SK-N-MC (cell line): ENCODE data around the gene SLC24A4.

Source experiments
- DNase-seq: peaks from one replicate; pipeline ENCODE4 v3.0.0-alpha.2; 2011; ENCODE audit warnings: low read depth, low spot score
- H3K27ac ChIP-seq: fragments of 200-600 bp; sonication (generic); 2 replicates; pipeline ENCODE4 v1.5.1; 2016; ENCODE audit warnings: mixed run types
- H3K36me3 ChIP-seq: fragments of 200-600 bp; sonication (generic); 2 replicates; pipeline ENCODE4 v1.6.1; 2017; ENCODE audit warnings: antibody characterized with exemption, low read length, mixed read lengths; ENCODE audit not compliant: insufficient read depth
- H3K4me3 ChIP-seq: fragments of 200-600 bp; sonication (generic); 2 replicates; pipeline ENCODE4 v1.5.1; 2016
- H3K9ac ChIP-seq: fragments of 200-600 bp; sonication (generic); 2 replicates; pipeline ENCODE4 v1.8.0; 2017; ENCODE audit warnings: mixed run types, mixed read lengths; ENCODE audit not compliant: insufficient read length
- H3K9me3 ChIP-seq: fragments of 200-600 bp; sonication (generic); 2 replicates; pipeline ENCODE4 v1.6.1; 2017; ENCODE audit warnings: low read depth, mild to moderate bottlenecking, antibody characterized with exemption, low read length, moderate library complexity, mixed read lengths
- EZH2 ChIP-seq: fragments of 200-600 bp; sonication (generic); IDR thresholded peaks from one replicate; pipeline ENCODE4 v1.6.1; 2017; ENCODE audit warnings: antibody characterized with exemption
- FOXP2 ChIP-seq: optimal IDR thresholded peaks from 2 replicates; pipeline ENCODE3; 2011; ENCODE audit warnings: mild to moderate bottlenecking, moderate library complexity; ENCODE audit not compliant: insufficient read depth; ENCODE audit errors: extremely low read length, control extremely low read depth
- POLR2AphosphoS5 ChIP-seq: IDR thresholded peaks from 2 replicates; pipeline ENCODE4 v1.6.1; 2012; ENCODE audit warnings: mild to moderate bottlenecking, low read depth, low read length, borderline replicate concordance

SLC24A4 gene

DNA sequence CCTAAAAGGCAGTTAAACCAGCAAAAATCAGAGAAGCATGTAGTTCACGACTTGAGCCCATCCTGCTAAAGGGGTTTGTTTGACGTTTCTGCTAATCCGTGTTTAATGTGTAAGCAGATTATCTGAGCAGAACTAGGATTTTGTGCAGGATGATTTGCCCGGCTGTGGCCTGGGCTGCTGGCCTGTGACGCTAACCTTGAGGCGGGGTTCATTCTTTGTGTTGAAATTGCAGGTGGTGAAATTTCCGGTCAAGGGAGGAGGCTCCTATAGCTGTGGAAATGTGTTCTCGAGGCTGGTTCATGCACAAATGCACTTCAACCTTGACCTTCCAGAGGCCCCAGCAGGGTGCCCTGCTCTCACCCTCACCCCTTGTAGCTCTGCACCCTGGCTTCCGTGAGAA, 63.7 kb downstream of the SLC24A4 start:
- no peak overlapping the region for H3K27ac ChIP-seq
- DNase-seq: no peak
- no peaks in the 10 kb centered on the region for H3K36me3 ChIP-seq
- H3K9ac ChIP-seq: no peak overlapping the region
- TF ChIP-seq EZH2 (no peak), FOXP2 (no peak), POLR2AphosphoS5 (no peak)
- H3K9me3 ChIP-seq: no peaks in the 10 kb centered on the region
- no peak overlapping the region for H3K4me3 ChIP-seq

DNA sequence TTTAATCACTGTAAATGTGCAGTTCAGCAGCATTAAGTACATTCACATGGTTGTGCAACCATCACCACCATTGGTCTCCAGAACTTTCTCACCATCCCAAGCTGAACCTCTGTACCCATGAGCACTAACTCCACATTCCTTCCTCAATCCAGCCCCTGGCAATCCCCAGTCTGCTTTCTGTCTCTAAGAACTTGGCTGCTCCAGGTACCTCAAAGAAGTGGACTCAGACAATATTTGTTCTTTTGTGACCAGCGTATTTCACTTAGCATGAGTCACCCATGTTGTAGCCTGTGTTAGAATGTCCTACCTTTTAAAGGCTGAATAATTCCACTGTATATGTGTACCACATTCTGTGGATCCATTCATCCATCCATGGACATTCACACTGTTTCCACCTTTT, 64.6 kb downstream of the SLC24A4 start:
- no peaks in the 10 kb centered on the region for H3K36me3 ChIP-seq
- no peak for TF ChIP-seq FOXP2
- no peak for TF ChIP-seq EZH2
- TF ChIP-seq POLR2AphosphoS5: no peak
- no peak overlapping the region for H3K9ac ChIP-seq
- no peak overlapping the region for H3K4me3 ChIP-seq
- H3K9me3 ChIP-seq: no peaks in the 10 kb centered on the region
- no peak overlapping the region for H3K27ac ChIP-seq
- DNase-seq: no peak

DNA sequence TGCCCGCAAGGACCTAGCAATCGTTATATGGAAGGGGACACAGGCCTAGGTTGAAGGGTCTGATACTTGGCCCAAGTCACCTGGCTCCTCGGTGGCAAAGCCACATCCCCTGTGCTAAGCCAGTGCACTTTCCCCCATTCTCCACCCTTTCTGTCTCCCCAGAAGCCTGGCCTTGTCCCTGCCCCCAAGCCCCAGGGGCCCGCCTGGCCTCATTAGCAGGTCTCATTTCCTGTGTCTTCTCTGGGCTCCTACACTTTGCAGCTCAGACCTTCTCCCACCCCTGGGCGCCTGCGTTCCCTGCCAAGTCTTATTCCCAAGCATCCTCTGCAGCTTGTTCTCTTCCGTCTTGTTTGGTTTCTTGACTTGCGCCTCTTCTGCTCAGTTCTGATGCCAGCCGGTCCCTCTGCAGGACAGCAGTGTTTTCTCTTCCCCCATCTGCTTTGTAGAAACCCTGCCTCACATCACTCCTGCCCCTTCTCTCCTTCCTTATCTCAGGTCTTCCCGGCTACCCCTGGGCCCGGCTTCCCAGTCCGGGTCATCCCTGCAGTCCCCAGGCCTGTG, 66.7 kb downstream of the SLC24A4 start:
- Histone ChIP-seq H3K27ac (no peak overlapping the region), H3K9ac (no peak overlapping the region), H3K4me3 (no peak overlapping the region), H3K9me3 (no peaks in the 10 kb centered on the region), H3K36me3 (no peaks in the 10 kb centered on the region)
- no peak for DNase-seq
- no peak for TF ChIP-seq EZH2
- no peak for TF ChIP-seq POLR2AphosphoS5
- no peak for TF ChIP-seq FOXP2

- Histone ChIP-seq H3K9ac (no peak overlapping the region), H3K4me3 (no peak overlapping the region), H3K27ac (no peak overlapping the region), H3K9me3 (no peaks in the 10 kb centered on the region), H3K36me3 (no peaks in the 10 kb centered on the region)
- DNase-seq: no peak
- TF ChIP-seq POLR2AphosphoS5: no peak
- no peak for TF ChIP-seq EZH2
- TF ChIP-seq FOXP2: no peak
These were observed 68.8 kb downstream of the SLC24A4 start for GRCh38 chr14:92391726-92392125.

DNA sequence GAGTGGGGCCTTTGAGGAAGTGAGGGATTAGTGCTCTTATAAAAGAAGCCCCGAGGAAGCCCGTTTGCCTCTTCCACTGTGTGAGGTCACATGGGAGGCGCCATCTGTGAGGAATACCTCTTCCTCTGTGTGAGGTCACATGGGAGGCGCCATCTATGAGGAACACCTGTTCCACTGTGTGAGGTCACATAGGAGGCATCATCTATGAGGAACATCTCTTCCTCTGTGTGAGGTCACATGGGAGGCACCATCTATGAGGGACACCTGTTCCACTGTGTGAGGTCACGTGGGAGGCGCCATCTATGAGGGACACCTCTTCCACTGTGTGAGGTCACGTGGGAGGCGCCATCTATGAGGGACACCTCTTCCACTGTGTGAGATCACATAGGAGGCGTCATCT, 69.7 kb downstream of the SLC24A4 start:
- Histone ChIP-seq H3K9ac (no peak overlapping the region), H3K4me3 (no peak overlapping the region), H3K9me3 (no peaks in the 10 kb centered on the region), H3K36me3 (no peaks in the 10 kb centered on the region), H3K27ac (no peak overlapping the region)
- no peak for DNase-seq
- TF ChIP-seq FOXP2 (no peak), POLR2AphosphoS5 (no peak), EZH2 (no peak)

DNA sequence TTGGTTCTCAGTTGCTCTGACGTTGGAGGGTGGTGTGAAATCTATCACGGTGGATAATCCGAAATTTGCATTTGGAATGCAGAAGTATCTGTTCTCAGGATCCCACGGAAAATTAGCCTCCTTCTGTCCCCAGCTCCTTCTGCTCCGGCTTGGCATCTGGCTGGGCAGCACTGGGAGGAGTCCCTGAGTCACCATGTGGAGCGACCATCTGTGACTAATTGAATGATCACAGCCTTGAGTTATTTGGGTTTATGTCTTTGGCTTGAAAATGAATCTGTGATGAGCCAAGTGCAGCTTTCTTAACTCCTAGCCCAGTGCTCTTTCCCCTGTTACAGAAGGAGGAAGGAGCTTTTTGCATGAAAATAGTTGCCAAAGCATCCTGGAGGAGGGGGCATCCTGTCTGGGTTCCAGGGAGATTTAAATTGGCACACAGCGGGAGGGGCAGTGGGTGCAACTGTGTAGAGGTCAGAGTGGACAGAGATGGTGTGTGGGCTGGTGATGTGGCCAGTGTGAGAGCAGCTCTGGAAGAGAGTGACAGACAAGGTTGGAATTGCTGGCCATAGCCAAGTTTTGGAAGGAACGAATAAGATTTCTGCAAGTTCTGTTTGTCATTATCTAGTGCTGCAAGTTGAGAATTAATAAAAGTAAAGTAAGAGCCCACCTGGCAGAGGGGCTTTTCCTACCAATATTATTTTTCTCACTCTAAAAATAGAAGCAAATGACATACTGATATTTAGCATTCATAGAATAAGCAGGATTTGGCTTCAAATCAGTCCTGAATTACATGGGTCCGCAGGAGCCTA, 74.4 kb downstream of the SLC24A4 start:
- TF ChIP-seq EZH2: no peak
- TF ChIP-seq POLR2AphosphoS5: no peak
- no peak for TF ChIP-seq FOXP2
- no peaks in the 10 kb centered on the region for H3K36me3 ChIP-seq
- no peak overlapping the region for H3K4me3 ChIP-seq
- no peaks in the 10 kb centered on the region for H3K9me3 ChIP-seq
- no peak overlapping the region for H3K27ac ChIP-seq
- no peak for DNase-seq
- no peak overlapping the region for H3K9ac ChIP-seq

- no peak overlapping the region for H3K27ac ChIP-seq
- no peaks in the 10 kb centered on the region for H3K9me3 ChIP-seq
- TF ChIP-seq EZH2: no peak
- TF ChIP-seq POLR2AphosphoS5: no peak
- TF ChIP-seq FOXP2: no peak
- no peaks in the 10 kb centered on the region for H3K36me3 ChIP-seq
- H3K9ac ChIP-seq: no peak overlapping the region
- no peak overlapping the region for H3K4me3 ChIP-seq
- no peak for DNase-seq
These were observed 75.1 kb downstream of the SLC24A4 start for GRCh38 chr14:92397953-92398564.

- H3K9ac ChIP-seq: no peak overlapping the region
- no peak overlapping the region for H3K27ac ChIP-seq
- no peaks in the 10 kb centered on the region for H3K9me3 ChIP-seq
- no peak for DNase-seq
- no peaks in the 10 kb centered on the region for H3K36me3 ChIP-seq
- H3K4me3 ChIP-seq: no peak overlapping the region
- no peak for TF ChIP-seq POLR2AphosphoS5
- TF ChIP-seq EZH2: no peak
- no peak for TF ChIP-seq FOXP2
These were observed 76.1 kb downstream of the SLC24A4 start for GRCh38 chr14:92398888-92399636.
